Thyroid gland (tissue), 4 donors: Measurements from ENCODE around the gene ATF1.

Source experiments
- POLR2A ChIP-seq, 2 donors: fragments of 450-650 bp; IDR thresholded peaks; one replicate each; pipeline ENCODE4 v1.6.1; 2017; ENCODE audit warnings: antibody characterized with exemption in 2 of 2, mild to moderate bottlenecking in 2 of 2, moderate library complexity in 1 of 2
- TF ChIP-seq, protein P1 (sequence below), 6 experiments: fragments of 200-600 bp in 3 of 6; fragments of 450-650 bp in 3 of 6; sonication (generic) in 3 of 6; IDR thresholded peaks; one replicate each; pipeline ENCODE4 v1.5.1; 2016 to 2019; ENCODE audit warnings: antibody characterized with exemption in 6 of 6, mild to moderate bottlenecking in 2 of 6, inconsistent platforms in 1 of 6, moderate library complexity in 1 of 6

DNA sequence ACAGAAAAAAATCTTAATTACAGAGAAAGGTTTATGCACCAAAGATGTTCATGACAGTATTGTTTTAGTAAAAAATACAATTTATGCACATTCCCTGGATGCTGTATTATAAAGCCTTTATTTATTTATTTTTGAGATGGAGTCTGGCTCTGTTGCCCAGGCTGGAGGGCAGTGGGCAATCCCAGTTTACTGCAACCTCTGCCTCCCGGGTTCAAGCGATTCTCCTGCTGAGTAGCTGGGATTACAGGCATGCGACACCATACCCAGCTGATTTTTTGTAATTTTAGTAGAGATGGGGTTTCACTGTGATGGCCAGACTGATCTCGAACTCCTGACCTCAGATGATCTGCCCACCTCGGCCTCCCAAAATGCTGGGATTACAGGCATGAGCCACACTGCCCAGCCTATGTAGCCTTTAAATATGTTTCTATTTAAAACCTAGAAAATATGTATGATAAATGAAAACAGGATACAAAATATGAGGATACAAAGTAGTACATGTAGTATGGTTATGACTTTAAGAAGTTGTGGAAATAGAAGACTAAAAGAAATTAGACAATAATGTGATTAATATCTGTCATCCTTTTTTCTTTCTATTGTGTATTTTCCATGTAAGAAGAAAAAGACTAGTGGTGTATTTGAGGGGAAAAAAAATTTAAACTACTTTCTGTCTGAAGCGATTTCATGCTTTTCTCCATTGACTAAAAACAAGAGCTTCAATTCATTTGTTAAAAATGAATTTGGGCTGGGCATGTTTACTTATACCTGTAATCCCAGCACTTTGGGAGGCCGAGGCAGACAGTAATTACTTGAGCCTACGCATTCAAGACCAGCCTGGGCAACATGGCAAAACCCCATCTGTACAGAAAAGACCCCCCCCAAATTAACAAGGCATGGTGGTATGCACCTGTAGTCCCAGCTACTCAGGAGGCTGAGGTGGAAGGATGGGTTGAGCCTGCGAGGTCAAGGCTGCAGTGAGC, 13.1 kb downstream of the ATF1 start:
- TF ChIP-seq, protein P1, sequence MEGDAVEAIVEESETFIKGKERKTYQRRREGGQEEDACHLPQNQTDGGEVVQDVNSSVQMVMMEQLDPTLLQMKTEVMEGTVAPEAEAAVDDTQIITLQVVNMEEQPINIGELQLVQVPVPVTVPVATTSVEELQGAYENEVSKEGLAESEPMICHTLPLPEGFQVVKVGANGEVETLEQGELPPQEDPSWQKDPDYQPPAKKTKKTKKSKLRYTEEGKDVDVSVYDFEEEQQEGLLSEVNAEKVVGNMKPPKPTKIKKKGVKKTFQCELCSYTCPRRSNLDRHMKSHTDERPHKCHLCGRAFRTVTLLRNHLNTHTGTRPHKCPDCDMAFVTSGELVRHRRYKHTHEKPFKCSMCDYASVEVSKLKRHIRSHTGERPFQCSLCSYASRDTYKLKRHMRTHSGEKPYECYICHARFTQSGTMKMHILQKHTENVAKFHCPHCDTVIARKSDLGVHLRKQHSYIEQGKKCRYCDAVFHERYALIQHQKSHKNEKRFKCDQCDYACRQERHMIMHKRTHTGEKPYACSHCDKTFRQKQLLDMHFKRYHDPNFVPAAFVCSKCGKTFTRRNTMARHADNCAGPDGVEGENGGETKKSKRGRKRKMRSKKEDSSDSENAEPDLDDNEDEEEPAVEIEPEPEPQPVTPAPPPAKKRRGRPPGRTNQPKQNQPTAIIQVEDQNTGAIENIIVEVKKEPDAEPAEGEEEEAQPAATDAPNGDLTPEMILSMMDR (IDR thresholded peaks at IDR 0.05), result no peak
- no peak for TF ChIP-seq POLR2A (IDR thresholded peaks at IDR 0.05)
